ENCODE results near the gene SLC35C1. TPM values are rescaled to one million over a fixed set of nuclear protein-coding genes. Genes with fewer than 3 reads are reported as not detected.

SLC35C1 gene
- polyA plus RNA-seq, 1 donor (not counting 4 experiments of a cell fraction or from before 2014, with no cell fraction given): 4.9 TPM

DNA sequence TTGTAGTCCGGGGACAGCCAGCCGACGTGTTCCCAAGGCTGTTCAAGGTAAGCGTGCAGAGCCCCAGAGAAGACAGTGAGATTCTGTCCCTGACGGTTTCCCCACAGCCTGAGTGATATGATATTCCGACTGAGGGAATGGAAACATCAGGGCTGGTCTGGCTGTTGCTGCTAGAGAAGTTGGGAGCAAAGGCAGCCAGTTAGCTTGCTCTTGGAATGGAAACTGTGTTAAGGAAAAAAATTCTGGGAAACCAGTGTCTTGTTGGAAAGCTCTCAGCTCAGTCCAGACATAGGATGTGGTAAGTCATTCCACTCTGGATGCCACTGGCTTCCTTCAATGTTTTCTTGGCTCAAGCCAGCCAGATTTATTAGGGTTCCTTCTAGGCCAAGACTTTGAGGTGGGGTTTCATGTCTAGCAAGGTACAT is 51.1 kb downstream of the SLC35C1 start:
- Histone ChIP-seq H3K9me1 (ENCODE audit: control insufficient read depth, extremely low read depth, insufficient read depth, low read length) (peaks cover 3% of the 10 kb centered on the region), H3K9ac (ENCODE audit: control insufficient read depth, extremely low read depth, insufficient read depth, low read length) (no peak overlapping the region), H3K4me3 (ENCODE audit: control insufficient read depth in 2 of 3, extremely low read depth in 1 of 3, insufficient read depth in 2 of 3, low read depth in 1 of 3, low read length in 3 of 3) (no peak overlapping the region), H3K4me1 (ENCODE audit: control insufficient read depth, extremely low read depth, insufficient read depth, low read length) (peaks cover 15% of the 10 kb centered on the region), H3K79me2 (ENCODE audit: control insufficient read depth, insufficient read depth, low read length) (peaks cover 12% of the 10 kb centered on the region), H3K27ac (ENCODE audit: control insufficient read depth, insufficient read depth, low read length) (no peak overlapping the region), H3K9me3 (ENCODE audit: control insufficient read depth, low read depth, low read length) (no peaks in the 10 kb centered on the region), H2AFZ (ENCODE audit: control insufficient read depth, low read length) (no peak overlapping the region), H3K27me3 (ENCODE audit: control insufficient read depth, extremely low read depth, insufficient read depth, low read length) (no peaks in the 10 kb centered on the region), H3K4me2 (ENCODE audit: control insufficient read depth, extremely low read depth, insufficient read depth, low read depth, low read length) (no peak overlapping the region), H4K20me1 (ENCODE audit: control insufficient read depth, extremely low read depth, insufficient read depth, low read length) (peaks cover 2% of the 10 kb centered on the region), H3K36me3 (ENCODE audit: control insufficient read depth in 2 of 2, extremely low read depth in 1 of 2, insufficient read depth in 2 of 2, low read length in 2 of 2) (peaks cover 5 to 27% of the 10 kb centered on the region in 2 experiments)
- dilution Hi-C loops (cut with MboI; ENCODE audit: extremely low pct_ligation_motif_present, low sequenced_read_pairs): no loop called here
- TF ChIP-seq CTCF (optimal IDR thresholded peaks at IDR 0.05 in 1 of 3, IDR thresholded peaks at IDR 0.05 in 1 of 3, conservative IDR thresholded peaks at IDR 0.05 in 1 of 3; ENCODE audit: extremely low read depth in 1 of 3, insufficient read depth in 2 of 3, low read length in 3 of 3): no peak
- TF ChIP-seq EZH2 (IDR thresholded peaks at IDR 0.05; ENCODE audit: low read length): no peak
- DNase-seq (ENCODE audit: low read depth, low spot score) (no peak), FAIRE-seq (no peak)

- no peaks in the 10 kb centered on the region for H3K27me3 ChIP-seq (ENCODE audit: control insufficient read depth, extremely low read depth, insufficient read depth, low read length)
Measured at GRCh38 chr11:45857961-45858474, 53.1 kb downstream of the SLC35C1 start.

More at GRCh38 chr11:45857961-45858474, 53.1 kb downstream of the SLC35C1 start:
- DNase-seq (ENCODE audit: low read depth, low spot score) (no peak), FAIRE-seq (no peak)
- no peak overlapping the region for H3K4me3 ChIP-seq (ENCODE audit: control insufficient read depth in 2 of 3, extremely low read depth in 1 of 3, insufficient read depth in 2 of 3, low read depth in 1 of 3, low read length in 3 of 3)
- no peak overlapping the region for H3K27ac ChIP-seq (ENCODE audit: control insufficient read depth, insufficient read depth, low read length)
- dilution Hi-C loops (cut with MboI; ENCODE audit: extremely low pct_ligation_motif_present, low sequenced_read_pairs): no loop called here
- H3K4me1 ChIP-seq (ENCODE audit: control insufficient read depth, extremely low read depth, insufficient read depth, low read length): peaks cover 15% of the 10 kb centered on the region
- H3K9me1 ChIP-seq (ENCODE audit: control insufficient read depth, extremely low read depth, insufficient read depth, low read length): peaks cover 3% of the 10 kb centered on the region
- no peak overlapping the region for H3K4me2 ChIP-seq (ENCODE audit: control insufficient read depth, extremely low read depth, insufficient read depth, low read depth, low read length)
- no peak overlapping the region for H2AFZ ChIP-seq (ENCODE audit: control insufficient read depth, low read length)
- peaks cover 2% of the 10 kb centered on the region for H4K20me1 ChIP-seq (ENCODE audit: control insufficient read depth, extremely low read depth, insufficient read depth, low read length)
- no peak overlapping the region for H3K9ac ChIP-seq (ENCODE audit: control insufficient read depth, extremely low read depth, insufficient read depth, low read length)
- H3K9me3 ChIP-seq (ENCODE audit: control insufficient read depth, low read depth, low read length): no peaks in the 10 kb centered on the region
- no peak for TF ChIP-seq CTCF (optimal IDR thresholded peaks at IDR 0.05 in 1 of 3, IDR thresholded peaks at IDR 0.05 in 1 of 3, conservative IDR thresholded peaks at IDR 0.05 in 1 of 3; ENCODE audit: extremely low read depth in 1 of 3, insufficient read depth in 2 of 3, low read length in 3 of 3)
- TF ChIP-seq EZH2 (IDR thresholded peaks at IDR 0.05; ENCODE audit: low read length): no peak
- peaks cover 9 to 27% of the 10 kb centered on the region in 2 experiments for H3K36me3 ChIP-seq (ENCODE audit: control insufficient read depth in 2 of 2, extremely low read depth in 1 of 2, insufficient read depth in 2 of 2, low read length in 2 of 2)
- peaks cover 5% of the 10 kb centered on the region for H3K79me2 ChIP-seq (ENCODE audit: control insufficient read depth, insufficient read depth, low read length)
